ENCODE data around the gene ANKFN1.

The ANKFN1 gene, protein sequence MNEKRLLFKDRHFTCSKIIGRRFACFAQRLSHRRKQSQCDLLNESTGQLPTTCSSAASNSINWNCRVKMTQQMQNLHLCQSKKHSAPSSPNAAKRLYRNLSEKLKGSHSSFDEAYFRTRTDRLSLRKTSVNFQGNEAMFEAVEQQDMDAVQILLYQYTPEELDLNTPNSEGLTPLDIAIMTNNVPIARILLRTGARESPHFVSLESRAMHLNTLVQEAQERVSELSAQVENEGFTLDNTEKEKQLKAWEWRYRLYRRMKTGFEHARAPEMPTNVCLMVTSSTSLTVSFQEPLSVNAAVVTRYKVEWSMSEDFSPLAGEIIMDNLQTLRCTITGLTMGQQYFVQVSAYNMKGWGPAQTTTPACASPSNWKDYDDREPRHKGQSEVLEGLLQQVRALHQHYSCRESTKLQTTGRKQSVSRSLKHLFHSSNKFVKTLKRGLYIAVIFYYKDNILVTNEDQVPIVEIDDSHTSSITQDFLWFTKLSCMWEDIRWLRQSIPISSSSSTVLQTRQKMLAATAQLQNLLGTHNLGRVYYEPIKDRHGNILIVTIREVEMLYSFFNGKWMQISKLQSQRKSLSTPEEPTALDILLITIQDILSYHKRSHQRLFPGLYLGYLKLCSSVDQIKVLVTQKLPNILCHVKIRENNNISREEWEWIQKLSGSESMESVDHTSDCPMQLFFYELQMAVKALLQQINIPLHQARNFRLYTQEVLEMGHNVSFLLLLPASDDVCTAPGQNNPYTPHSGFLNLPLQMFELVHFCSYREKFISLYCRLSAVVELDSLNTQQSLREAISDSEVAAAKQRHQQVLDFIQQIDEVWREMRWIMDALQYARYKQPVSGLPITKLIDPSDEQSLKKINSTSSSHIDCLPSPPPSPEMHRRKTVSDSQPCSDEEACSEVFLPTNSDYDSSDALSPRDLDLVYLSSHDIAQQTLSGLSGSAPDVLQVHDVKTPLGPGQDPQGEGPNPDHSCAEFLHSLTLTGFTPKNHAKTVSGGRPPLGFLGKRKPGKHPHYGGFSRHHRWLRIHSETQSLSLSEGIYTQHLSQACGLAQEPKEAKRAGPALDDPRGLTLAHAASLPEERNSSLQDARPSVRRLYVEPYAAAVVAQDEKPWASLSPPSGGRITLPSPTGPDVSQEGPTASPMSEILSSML

DNA sequence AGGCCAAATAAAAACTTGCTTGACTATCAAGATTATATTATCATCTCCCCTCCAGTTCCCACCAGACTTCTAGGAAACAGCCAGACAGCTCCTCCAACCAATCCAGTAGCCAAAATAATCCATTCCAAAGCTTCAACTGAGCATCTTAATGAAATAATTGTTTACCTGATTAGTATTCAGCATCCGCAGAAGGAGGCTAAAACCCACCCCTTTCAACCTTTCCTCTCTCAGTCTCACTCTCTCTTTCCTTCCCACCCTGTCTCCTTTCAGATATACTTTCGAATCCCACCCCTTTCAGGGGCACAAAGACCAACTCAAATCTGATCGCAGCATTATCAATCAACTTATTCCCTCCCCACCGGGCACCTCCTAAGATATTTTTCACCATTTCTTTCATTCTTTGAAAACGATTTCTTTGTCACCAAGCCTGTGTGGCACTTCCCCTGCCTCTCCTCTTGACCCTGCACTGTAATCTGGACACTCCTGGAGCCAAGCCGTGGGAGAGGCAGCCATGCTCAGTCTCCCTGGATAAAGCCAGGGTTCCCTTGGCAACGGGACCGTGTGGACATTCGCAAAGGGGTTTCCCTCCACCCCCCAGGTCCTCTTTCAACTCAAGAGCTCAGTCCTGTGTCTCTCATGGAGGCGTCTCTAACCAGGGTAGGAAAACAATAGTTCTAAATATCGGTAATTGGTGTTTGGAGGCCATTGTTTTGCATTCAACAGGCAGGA, at the start of gene ANKFN1:
TSS of gene ANKFN1 (plus strand) at position 602 of the 729 bp plus-strand sequence. CDS start 59,193 bp downstream, outside the sequence.
- no peak for DNase-seq

DNA sequence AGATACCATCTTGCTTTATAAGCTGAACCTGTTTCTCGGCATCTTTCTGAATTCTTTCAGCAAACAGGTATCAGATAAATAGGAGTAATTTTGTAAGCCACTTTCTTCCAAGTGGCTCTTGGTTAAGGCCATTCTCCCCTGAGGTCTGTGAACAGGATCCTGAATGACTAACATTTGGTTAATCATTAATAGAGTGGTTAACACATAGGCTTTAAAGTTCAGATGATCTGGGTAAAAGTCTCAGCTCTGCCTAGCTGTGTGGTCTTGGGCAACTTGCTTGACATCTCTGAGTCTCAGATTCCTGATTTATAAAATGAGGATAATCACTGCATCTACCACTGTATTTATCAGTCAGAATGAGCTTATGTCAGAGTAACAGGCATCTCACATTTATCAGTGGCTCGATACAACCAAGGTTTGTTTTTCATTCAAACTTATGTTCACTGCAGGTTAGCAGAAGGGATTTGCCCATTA, 44.4 kb upstream of the ANKFN1 start:
- no peak for DNase-seq

DNA sequence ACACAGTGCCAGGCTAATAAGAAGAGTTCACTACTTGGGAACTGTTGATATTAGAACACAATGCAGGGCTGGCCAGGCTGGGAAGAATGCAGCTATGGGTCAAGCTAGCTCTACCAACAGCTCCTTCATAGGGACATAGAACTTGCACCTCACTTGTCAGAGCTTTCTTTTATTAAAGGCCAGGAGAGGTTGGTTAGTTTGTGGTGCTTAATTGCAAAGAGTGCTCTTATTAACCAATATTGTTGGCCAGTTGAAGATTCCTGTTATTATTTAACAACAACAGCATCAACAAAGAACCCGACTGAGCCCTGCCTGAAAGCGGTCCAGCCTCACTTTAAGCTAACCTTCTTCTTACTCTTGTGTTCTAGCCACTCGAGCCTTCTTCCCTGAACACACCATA, 43.4 kb upstream of the ANKFN1 start:
- no peak for DNase-seq

DNA sequence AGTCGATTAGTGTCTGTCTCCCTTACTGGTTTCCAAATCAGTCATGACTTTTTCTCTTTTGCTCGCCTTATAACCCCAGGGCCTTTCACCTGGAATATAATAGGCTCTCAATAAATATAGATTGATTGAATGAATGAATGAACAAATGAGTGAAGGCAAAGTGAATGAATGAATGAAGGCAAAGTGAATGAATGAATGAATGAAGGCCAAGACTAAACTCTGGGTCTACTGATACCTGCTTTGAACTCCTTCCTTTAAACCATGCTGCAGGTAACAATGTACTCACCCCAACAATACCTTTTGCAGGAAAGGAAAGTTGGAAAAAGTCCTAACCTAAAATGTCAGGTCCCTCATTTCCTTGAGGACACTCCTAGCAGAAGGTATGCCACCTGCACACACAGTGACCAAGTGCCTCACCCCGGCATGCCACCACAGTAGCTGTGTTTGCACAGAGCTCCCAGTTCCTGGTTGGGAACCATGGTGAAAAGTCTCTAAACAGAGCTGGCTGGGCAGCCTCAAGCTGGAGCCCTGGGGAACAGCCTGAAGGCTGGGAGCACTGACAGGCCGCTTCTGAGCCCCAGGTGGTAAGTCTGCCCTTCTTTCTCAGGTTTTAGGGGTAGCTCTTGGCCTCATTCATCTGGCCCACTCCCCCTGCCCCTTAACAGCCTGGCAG, 42.7 kb upstream of the ANKFN1 start:
- no peak for DNase-seq

DNA sequence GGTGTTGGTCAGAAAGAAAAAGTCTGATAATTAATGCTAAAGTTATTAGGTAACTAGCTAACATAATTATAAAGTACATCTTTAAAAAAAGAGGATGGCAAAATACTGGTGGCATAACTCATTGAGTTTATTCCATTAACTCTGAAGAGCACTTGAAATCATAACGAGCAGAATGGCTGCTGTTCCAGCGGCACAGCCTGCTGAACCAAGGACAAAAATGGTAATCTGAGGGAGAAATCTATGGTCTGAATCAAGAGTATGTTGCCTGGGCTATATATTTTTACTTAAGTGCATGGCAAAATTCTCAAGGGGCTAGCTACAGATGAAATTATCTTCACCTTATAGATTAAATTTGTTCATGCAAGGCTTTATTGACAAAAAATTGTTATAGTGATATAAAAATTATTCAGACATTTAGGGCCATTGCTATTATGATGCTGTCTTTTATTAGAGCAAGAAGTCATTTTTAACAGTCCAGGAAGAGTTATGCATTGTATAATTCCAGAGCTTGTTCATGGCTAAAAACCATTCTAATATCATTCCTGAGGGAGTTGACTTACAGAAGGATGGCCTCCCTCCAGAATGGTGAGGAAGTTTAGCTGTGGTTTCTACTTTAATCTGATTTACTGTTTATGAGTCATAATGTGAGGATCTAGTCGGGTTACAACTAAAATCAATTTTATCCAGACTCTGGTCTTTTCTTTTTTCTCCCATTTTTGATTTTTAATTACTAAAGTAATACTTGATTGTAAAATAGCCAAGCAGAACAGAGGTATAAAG, 41.4 kb upstream of the ANKFN1 start:
- no peak for DNase-seq

DNA sequence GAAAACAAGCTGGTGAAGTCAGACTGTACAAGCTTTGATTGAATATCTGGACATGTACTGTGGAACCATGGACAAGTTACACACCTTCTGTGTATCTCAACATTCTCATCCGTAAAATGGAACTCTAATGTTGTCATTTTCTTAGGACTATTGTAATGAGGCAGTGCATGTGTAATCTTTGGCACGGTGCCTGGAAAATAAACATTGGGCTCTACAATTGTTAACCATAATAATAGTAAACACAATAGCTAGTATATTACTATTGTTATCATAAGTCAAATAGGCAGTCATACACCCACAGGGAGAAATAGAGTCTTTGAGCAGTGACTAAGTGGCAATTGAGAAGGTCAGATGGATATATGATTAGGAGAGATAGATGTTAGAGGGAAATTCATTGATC, 39.8 kb upstream of the ANKFN1 start:
- DNase-seq: no peak

DNA sequence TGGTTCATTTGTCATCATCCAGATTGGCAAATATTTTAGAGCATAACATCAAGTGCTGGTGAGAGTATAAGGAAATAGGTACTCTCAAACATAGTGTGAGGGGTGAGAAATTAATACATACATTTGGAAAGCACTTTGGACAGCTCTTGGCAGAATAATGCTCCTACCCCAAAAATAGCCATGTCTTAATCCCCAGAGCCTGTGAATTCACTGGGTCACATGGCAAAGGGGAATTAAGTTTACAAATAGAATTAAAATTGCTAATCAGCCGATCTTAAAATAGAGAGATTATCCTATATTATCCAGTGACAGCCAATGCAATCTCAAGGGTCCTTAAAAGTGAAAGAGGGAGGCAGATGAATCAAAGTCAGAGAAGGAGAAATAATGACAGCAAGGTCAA, 38.8 kb upstream of the ANKFN1 start:
- no peak for DNase-seq

DNA sequence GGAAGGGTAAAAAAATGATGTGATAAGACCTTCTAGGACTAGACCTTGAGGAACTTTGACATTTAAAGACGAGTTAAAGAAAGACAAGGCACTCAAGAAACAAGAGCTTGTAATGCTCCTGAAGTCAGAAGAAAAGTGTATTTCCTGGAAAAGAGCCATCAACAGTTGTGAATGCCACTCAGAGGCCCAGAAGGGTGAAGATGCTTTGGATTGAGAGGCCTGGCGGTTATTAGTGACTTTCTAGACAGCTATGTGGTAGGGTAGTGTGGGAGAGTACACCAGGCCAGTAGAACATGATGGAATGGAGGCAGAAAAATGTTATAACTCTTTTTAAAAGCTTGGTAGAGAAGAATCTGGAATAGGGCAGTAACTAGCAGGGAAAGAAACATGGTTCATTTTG, 34.1 kb upstream of the ANKFN1 start:
- no peak for DNase-seq

DNA sequence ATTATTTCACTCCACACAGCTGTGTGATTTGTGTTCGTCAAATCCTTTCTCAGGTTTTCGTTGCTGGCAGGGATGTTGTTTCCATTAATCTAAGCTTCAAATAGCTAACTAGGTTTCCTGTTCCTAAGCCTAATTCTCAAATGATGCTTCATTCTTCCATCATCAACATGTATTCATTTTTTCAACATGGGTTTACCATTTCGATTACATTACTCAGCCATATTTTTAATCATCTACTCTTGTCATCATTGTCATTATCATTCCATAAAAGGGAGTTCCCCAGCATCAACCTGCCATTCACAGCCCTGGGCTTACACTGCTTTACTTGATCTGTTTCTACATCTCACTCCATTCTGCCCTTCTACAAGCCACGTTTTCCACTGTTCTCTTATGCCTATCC, 33.3 kb upstream of the ANKFN1 start:
- no peak for DNase-seq

DNA sequence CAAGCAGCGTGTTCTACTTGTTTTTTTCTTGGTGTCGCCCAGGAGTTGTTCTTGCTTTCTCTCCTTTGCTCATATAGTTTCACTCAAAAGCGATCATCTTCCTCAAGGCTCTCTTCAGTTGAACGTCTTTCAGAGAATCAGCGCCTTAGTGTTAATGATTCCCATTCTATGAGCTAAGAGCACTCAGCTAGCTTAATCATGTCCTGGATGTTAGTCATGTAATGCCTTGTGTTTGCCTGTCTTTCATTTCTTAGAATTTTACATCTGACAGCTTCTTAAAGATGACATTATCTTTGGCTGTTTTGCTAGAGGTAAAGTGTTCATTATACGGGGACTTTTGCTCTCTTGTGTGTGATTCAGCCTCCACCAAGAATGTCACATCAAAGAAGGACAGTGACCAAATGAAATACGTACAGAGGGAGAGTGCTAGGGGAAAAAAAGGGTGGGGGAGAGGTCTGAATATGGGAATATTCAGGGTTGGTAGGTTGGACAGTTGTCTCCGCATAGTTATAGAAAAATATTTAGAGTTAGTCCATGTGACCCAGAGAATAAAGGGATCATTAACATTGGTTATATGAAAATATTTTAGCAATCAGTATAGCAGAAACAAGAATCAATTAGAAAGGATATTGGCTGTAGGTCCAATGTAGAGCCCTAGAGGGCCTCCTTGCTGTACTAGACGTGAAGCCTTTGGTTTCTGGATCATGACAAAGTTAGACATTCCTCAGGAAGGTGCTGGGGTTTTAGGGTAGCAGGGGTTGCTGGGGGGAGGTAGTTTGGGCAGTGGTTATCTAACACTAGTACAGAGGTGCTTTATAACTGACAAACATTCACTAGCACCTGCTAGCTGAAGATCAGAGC, 31.9 kb upstream of the ANKFN1 start:
- DNase-seq: no peak

DNA sequence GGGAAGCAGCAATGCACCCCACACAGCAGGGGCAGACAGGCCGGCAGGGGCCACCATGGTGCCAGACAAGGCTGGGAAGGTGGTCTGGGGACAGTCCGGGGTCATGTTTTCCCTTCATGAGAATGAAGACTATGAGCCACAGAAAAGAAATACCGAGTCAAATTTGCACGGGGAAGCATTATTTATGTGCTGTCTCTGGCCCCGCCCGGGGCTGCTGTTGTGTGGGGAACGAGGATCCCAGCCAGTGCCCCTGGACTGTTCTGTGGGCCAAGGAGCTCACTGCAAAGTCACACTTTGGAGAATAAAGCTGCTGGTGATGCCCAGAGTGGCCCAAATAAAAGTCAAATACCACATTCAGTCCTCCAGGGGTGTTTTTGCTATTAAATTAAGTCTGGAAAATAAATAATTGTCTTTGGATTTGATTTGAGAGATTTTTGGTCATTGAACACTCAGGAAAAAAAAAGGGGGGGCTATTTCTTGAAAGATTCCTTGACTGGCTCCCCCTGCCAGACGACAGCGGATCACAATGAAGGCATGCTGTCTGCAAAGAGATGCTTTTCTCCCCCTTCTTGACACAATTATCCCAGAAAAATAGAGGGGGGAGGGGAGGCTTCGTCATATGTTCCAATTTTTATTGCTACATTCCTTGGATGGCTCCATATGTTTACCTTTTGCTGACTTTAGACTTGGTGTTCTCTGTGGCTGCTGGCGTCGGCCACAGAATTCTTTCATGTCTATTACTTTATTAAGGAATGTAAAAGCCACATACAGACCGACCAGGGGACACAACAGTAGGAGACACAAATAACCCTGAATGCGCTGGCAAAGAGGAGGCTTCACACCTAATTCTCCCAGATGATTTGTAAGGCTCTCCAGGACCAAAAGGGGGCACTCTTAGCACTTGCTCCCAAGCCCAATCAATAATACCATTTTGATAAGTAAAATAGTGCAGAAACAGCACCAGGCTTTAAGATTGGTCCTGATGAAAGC, 27.1 kb upstream of the ANKFN1 start:
- no peak for DNase-seq

DNA sequence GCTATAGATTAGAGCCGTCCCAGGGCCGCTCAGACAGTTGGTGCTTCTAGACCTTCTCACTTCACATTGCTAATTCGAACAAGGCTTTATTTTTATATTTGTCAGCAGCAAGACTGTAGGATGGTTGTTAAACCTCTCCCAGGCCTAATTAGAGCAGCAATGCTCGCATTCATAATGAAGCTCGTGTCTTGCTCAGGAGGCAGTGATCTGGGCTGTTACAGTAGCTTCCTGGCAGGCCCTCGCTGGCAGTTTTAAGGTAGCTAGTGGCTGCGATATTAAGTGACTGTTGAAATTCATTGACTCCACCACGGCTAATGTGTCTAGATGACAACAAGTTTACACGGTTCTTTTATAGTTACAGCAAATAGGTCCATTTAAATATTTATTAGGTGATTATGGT, 23.2 kb upstream of the ANKFN1 start:
- DNase-seq: no peak

DNA sequence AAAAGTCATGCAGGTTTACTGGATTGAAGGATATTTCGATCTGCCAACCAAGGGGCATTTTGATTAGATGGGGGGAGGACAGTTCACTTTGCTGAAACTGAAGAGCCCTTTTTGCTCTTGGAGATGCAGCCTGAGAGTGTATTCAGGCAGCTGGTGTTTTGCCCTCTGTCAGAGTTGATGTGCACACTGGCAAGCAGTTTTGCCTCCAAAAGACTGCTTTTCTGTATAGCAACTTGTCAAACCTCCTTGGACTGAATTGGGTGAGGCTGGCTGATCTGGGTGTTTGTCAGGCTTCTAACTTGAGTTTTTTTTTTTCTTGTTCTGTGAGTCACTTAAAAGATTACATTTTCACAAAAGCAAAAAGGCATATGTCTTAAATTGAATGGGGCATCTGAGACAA, 22.6 kb upstream of the ANKFN1 start:
- no peak for DNase-seq

DNA sequence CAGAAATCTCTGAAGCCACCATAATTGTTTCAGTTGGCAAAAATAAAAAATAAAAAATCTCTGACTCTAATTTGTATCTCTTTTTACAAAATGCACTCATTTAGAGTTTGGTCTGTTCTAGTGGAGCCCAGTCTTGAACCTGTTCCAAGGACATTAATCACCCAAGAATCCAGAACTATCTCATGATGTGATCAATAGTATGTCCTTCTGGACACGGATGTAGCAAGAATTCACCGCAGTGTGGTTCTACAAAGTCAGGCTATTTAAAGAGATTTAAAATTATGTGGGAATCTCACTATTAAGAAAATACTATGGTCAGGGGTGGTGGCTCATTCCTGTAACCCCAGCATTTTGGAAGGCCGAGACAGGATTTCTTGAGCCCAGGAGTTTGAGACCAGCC, 21.8 kb upstream of the ANKFN1 start:
- DNase-seq: no peak

DNA sequence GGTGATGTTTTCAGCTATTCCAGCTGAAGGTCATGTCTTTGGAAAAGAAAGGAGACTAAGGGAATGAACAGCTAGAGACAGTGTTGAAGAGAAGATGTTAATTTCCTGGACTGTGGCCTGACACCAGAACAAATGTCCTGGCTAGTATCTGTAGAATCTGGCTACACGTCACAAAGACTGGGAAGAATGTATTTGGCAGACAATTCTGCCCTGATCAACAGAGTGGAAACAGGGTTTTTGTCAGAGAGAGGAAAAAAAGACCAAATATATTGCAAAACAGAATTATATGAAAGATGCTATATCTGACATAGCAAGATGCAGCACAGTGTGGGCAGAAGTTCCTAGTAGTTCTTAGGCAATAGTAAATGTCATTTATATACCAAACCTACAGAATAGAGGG, 17.0 kb upstream of the ANKFN1 start:
- DNase-seq: no peak

DNA sequence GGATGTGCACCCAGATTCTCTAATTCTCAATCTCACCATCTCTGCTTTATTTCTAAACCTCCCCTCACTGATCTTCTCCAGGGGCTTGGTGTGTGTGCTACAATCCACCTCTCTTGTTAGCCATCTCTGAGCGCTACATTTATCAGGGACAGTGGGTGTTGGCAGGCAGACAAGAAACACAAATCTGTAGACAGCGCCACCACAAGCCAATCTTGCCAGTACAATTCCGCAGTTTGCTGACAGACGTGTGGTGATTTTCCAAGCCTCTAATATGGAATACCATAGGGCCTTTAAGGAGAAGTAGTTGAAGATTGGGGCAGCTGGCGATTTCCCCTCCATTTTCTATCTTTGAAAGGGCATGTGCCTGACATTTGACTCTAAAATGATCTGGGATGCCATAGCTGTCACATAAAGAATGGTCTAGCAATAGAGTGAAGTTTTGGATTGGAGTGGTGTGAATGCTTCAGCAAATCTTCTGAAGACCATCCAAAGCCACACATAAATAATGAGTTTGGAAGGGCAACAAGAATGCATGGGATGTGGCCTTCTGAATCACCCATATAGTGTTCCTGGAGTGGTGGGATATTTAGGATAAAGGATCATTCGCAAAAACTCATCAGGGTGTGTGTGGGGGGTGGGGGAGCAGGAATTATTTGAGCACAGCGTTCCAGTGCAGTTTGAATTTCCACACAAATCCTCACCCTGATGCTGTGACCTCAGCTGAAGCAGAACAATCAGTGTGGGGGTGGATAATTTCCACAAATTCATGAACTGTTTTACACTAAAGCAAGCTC, 12.0 kb upstream of the ANKFN1 start:
- no peak for DNase-seq

DNA sequence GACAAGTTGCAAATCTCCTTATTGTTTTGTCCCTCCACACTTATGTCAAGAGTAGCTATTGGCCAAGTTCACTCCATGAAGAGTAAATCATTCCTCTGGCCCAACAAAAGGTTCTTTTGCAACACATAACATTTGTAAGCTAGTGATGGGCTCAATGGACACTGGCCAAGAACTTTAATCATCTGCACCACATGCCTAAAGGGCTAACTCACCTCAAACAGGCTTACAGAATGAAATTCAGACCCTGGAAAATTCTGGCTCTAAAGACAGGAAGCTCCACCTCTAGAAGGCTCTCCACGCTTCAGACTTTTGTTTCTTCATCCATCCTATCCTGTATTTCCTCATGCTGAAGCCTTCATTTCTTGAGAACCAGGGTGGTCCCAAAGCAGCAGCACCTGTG, 10.9 kb upstream of the ANKFN1 start:
- DNase-seq: no peak

DNA sequence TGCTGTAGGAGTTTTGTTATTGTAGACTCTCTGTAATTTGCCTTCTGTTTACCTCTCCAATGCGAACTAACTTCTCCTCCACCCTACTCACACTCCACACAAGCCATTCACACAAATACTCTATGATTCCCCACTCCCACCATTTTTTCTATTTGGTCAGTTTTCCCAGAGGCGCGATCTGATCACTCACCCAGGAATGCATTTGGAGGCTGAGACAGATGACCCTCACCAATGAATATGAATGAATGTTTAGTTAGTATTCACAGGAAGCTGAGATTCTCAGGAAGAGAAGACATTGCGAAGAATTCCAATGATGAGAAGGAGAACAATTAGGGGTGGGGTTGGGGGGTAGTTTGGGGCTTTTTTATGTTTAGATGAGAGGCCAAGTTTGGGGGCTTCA, 10.5 kb upstream of the ANKFN1 start:
- DNase-seq: no peak
